ENCODE data around the gene TBCK.
A peak's percentile ranks its signal among the peaks of the same experiment; 100 is the strongest.

TBCK gene

GRCh38 chr4:106320235-106320634, 4.2 kb upstream of the TBCK start:
- DNase-seq, result no peak

DNA sequence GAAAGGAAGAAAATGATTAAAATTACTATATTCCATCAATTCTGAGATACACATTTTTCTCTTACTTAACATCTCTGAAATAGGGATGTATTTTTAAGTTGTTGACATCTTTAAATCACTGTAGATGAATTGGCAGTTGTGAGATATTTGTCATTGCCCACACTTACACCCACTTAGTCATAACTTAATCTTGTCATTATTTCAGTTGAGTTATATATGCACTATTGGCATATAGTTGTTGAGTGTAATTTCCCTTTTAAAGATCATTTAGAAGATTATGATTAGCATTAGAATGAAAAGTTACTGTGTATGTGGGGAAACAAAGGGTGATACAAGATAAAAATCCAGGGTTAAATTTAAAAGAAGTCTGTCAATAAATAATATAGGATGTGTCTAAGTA, 2.5 kb upstream of the TBCK start:
- DNase-seq, result no peak

DNA sequence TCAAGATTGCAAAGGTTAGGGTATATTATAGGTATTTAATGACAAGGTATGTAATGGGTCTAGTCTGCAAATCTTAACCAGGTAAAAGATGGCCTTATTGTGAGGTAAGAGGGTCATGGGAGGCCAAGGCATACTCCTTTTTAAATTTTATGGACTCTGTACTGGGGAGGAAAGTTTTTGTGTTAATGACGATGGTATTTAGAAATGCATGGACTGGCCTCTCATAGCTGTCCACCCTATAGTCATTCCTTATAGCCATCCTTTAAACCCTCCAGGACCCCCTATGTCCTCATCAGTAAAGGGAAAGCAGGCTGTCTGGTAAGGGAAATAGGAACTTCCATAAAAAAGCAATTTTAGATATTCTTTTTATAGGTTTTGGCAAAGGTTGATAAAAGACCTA, 1.8 kb upstream of the TBCK start:
- DNase-seq, result no peak

GRCh38 chr4:106316773-106317409, 882 bp upstream of the TBCK start:
- peak; percentile 29 for DNase-seq

GRCh38 chr4:106315476-106315967, 487 bp downstream of the TBCK start:
- DNase-seq, result peak; percentile 89

DNA sequence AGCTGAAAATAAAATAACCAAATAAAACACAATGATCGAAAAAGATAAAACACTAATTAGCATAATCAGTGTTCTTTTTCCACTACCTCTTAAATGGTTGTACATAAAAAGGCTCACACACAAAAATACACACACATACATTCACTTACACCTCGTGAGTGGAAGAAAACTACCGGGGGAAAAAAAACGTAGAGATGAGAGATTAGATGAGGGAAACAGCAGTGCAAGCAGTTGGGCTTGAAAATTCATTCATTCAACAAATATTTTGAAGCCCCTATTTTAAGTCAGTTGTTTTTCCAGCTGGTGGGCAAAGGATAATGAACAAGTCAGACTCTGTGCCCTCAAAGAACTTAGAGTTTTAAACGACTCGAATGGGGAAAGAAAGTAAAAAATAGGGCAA, 1.0 kb downstream of the TBCK start:
- DNase-seq, result peak; percentile 46

DNA sequence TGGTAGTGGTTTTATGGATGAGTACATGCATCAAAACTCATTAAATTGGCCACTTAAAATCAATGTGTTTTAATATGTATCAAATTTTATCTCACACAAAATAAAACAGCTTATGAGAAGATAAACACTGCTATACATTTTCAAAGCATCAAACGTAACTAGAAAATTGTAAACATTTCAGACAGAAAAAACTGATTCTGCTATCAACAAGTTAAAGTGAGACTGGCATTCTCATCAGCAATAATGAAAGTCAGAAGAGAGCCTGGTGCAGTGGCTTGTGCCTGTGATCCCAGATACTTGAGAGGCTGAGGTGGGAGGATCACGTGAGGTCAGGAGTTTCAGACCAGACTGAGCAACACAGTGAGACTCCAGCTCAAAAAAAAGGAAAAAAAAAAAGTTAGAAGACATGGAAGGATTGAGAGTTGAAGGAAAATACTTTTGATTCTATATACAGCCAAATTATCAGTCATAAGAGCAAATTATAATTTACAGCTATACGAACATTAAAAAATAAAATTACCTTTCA, 2.9 kb downstream of the TBCK start:
- DNase-seq, result peak; percentile 5

- no peak for DNase-seq
Observed at GRCh38 chr4:106312377-106312776, 3.6 kb downstream of the TBCK start.

GRCh38 chr4:106306561-106306960, 9.4 kb downstream of the TBCK start:
- DNase-seq, result no peak

GRCh38 chr4:106305435-106306055, 10.5 kb downstream of the TBCK start:
- no peak for DNase-seq

DNA sequence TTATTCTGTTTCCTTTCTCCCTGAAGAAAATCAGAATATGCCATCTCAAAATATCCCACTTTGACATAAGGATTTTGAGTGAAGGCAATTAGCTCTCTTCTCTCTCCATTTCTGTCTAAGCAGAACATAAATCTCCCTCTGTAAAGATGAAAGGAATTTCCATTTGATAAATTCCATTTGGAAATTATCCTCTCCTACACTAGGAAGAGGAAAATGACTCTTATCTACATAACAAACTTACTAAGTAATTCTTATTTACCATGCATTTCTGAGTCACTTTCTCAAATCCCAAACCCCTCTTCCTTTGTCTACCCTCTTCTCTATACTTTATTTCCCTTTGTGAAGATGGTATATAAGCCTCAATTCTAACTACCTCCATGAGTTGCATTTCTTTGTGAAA, 11.4 kb downstream of the TBCK start:
- no peak for DNase-seq

DNA sequence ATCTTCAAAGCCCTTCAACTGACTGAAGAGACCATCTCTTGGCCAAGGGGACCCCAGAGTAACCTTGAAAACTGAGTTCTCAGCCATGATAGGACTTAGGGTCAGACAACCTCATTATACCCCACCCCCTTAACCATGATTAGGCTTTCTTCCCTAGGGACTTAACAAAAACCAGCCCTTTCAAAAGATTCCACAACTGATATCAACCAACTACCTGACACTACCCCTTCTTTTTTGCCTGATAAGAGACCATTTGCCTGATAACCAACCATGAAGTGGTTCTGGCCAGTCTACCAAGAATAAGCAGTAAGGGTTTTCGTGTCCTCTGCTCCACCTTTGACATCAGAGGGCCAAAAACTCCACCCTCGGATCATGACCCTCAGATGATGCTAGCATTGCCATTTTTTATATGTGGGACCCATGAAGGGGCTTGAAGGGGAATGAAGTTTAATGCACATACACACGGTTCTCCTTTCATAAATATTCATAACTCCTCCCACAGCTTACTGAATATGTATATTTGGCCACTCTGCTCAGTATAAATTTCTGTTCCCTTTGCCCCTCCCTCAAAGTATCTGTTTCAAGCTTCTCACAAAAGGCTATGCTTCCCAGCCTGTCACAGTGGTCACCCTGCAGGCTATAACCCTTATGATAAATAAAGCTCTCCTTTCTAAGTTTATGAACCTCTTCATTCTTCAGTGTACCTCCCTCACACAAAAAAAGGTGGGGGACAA, 12.3 kb downstream of the TBCK start:
- no peak for DNase-seq

DNA sequence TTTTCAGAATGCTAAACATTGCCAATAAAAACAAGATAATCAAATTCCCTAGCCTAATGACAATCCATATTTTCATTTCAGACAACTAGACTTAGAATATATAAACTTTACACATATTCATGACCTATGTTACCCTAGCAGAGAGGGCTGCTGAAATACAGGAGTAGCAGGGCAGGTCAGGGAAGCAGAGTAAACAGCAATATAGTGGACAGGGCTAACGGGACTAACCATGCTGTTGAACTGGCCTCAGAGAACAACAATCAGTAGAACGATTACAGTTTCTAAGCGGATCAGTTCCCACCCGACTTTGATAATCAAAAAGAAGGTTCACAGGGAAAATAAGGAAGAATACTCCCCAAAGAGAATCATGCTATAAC, 14.0 kb downstream of the TBCK start:
- no peak for DNase-seq

- DNase-seq, result no peak
Observed at GRCh38 chr4:106301393-106302061, 14.5 kb downstream of the TBCK start.

DNA sequence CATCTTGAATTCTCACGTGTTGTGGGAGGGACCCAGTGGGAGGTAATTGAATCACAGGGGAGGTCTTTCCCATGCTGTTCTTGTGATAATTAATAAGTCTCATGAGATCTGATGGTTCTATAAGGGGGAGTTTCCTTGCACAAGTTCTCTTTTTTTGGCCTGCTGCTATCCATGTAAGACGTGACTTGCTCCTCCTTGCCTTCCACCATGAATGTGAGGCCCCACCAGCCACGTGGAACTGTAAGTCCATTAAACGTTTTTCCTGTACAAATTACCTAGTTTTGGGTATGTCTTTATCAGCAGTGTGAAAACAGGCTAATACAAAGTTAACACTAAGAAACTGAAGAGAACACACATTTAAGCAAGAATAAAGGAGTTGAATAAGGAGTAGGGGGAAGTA, 16.0 kb downstream of the TBCK start:
- no peak for DNase-seq

DNA sequence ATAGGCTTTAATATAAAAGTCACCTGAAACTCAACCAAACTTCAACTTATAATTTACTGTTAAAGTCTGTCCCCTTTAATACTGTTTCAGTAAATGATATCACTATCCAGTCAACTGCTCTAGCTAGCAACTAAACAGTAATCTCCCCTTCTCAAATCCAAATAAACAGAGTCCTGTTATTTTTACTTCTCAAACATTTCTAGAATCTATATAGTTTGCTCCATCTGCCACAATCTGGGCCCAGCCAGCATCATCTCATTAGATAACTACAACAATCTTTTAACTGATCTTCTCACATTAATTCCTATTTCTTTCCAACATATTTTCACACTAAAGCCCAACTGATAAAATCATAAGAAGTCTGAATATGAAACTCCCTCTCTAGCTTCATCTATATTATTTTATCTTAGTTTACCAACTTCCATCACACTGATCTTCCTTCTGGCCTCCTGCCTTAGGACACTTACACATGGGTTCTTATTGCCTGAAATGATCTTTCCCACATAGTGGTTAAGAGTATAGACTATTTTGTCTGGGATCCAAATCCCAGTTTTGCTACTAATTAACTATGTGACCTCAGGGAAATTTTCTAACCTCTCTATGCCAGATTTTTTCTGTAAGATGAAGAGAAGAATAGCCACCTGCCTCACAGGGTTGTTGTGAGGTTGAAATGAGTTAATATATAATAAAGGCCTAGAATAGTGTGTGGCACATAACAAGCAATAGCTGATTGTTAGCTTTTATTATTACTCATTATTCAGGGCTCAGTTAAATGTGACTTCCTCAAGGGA, 18.6 kb downstream of the TBCK start:
- DNase-seq, result no peak

- DNase-seq, result no peak
Observed at GRCh38 chr4:106294062-106294461, 21.9 kb downstream of the TBCK start.

- peak; percentile 2 for DNase-seq
Observed at GRCh38 chr4:106291678-106292077, 24.3 kb downstream of the TBCK start.

- DNase-seq, result no peak
Observed at GRCh38 chr4:106289737-106290136, 26.3 kb downstream of the TBCK start.

- DNase-seq, result peak; percentile 94
Observed at GRCh38 chr4:106287353-106287969, 28.5 kb downstream of the TBCK start.

DNA sequence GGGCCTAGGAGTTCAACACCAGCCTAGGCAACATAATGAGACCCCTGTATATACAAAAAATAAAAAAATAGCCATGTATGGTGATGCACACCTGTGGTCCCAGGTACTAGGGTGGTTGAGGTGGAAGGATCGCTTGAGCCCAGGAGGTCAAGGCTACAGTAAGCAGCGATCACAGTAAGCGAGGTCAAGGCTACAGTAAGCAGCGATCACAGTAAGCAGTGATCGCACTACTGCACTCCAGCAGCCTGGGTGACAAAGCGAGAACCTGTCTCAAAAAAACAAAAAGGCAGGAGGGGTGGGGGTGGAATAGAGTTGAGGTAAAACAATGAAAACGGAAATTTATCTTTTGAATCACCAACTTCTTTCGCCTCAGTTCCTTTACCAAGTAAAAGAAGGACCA, 29.4 kb downstream of the TBCK start:
- DNase-seq, result no peak

DNA sequence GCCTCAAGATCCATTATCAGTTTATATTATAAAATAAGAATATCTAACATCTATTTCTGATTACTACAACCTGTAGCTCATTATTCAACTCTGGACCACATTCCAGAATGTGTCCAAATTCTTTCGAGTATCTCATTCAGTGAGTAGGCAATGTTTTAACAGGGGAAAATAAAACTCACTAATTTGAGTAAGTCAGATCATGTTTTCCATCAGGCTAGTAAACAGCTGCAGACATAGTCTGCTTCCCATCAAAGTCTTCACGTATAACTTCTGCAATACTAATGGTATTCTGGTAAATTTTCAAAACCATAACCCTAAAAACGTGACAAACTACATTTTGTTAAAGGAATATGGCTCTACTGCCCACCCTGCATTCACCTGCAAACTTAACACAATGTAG, 31.8 kb downstream of the TBCK start:
- DNase-seq, result no peak
